Measurements from ENCODE around the gene TBC1D9B.
"Not testable (repeated sequence)": the region's sequence is repeated elsewhere in the genome, so short reads cannot be mapped to it uniquely, and the experiment has no call there.

The TBC1D9B gene

GRCh38 chr5:179839328-179840256 lies 68.1 kb downstream of the TBC1D9B start:
- no peak for DNase-seq (ENCODE audit: low spot score)

- no peak for DNase-seq (ENCODE audit: low spot score)
These were observed 70.4 kb downstream of the TBC1D9B start for GRCh38 chr5:179837076-179838011.

GRCh38 chr5:179836225-179837019 lies 71.3 kb downstream of the TBC1D9B start:
- DNase-seq (ENCODE audit: low spot score): no peak

GRCh38 chr5:179834871-179835270 lies 72.8 kb downstream of the TBC1D9B start:
- not testable (repeated sequence) for DNase-seq (ENCODE audit: low spot score)

- no peak for DNase-seq (ENCODE audit: low spot score)
These were observed 73.6 kb downstream of the TBC1D9B start for GRCh38 chr5:179834120-179834519.

GRCh38 chr5:179833709-179834070 lies 74.0 kb downstream of the TBC1D9B start:
- DNase-seq (ENCODE audit: low spot score): no peak

GRCh38 chr5:179833056-179833708 lies 74.5 kb downstream of the TBC1D9B start:
- DNase-seq (ENCODE audit: low spot score): no peak

GRCh38 chr5:179832039-179832745 lies 75.5 kb downstream of the TBC1D9B start:
- no peak for DNase-seq (ENCODE audit: low spot score)

GRCh38 chr5:179830818-179831468 lies 76.8 kb downstream of the TBC1D9B start:
- no peak for DNase-seq (ENCODE audit: low spot score)

GRCh38 chr5:179829732-179830435 lies 77.8 kb downstream of the TBC1D9B start:
- DNase-seq (ENCODE audit: low spot score): no peak

GRCh38 chr5:179828756-179829421 lies 78.8 kb downstream of the TBC1D9B start:
- no peak for DNase-seq (ENCODE audit: low spot score)

- DNase-seq (ENCODE audit: low spot score): no peak
These were observed 80.0 kb downstream of the TBC1D9B start for GRCh38 chr5:179827680-179828079.

- DNase-seq (ENCODE audit: low spot score): no peak
These were observed 82.0 kb downstream of the TBC1D9B start for GRCh38 chr5:179825655-179826182.

- DNase-seq (ENCODE audit: low spot score): no peak
These were observed 83.0 kb downstream of the TBC1D9B start for GRCh38 chr5:179824745-179825112.

GRCh38 chr5:179823937-179824744 lies 83.6 kb downstream of the TBC1D9B start:
- no peak for DNase-seq (ENCODE audit: low spot score)

GRCh38 chr5:179822444-179822990 lies 85.2 kb downstream of the TBC1D9B start:
- DNase-seq (ENCODE audit: low spot score): no peak

- no peak for DNase-seq (ENCODE audit: low spot score)
These were observed 85.7 kb downstream of the TBC1D9B start for GRCh38 chr5:179822059-179822432.
